Left colon (tissue), 2 donors: ENCODE data around the gene RILP. TPM values are rescaled to one million over a fixed set of nuclear protein-coding genes. Genes with fewer than 3 reads are reported as not detected.

Source experiments
- ATAC-seq: fragments of 200-7000 bp; cut with Tn5 transposase; one replicate; pipeline ENCODE4 v1.9.1; 2020; ENCODE audit warnings: mild to moderate bottlenecking, moderate library complexity
- DNase-seq, 2 donors: peaks; one replicate each; pipeline ENCODE4 v3.0.0-alpha.2; 2020
- intact Hi-C, 2 donors: fragments of 100-400 bp; cut with DNase I in 1 of 2; cut with micrococcal nuclease in 1 of 2; formaldehyde crosslinking; loops; one replicate each; pipeline versions ENCODE4 v1.11.2 to v1.14.0; 2022; cut with DNase I, micrococcal nuclease
- total RNA-seq, 2 donors: library from RNA; stranded (reverse); fragmentation: NEBNext Ultra II Directional; extraction: Animal tissue kit (Norgen Biotek cat#: 25700); gene quantifications; one replicate each; pipeline ENCODE4 v1.2.1, GENCODE V29; 2021
- donor health status: DM: no; HTN: no; CAD: no.
- donor health status: DM: yes; HTN: yes; CAD: no.

RILP gene
- total RNA-seq, 2 donors from 2014 or later: 48.3 to 51.2 TPM

DNA sequence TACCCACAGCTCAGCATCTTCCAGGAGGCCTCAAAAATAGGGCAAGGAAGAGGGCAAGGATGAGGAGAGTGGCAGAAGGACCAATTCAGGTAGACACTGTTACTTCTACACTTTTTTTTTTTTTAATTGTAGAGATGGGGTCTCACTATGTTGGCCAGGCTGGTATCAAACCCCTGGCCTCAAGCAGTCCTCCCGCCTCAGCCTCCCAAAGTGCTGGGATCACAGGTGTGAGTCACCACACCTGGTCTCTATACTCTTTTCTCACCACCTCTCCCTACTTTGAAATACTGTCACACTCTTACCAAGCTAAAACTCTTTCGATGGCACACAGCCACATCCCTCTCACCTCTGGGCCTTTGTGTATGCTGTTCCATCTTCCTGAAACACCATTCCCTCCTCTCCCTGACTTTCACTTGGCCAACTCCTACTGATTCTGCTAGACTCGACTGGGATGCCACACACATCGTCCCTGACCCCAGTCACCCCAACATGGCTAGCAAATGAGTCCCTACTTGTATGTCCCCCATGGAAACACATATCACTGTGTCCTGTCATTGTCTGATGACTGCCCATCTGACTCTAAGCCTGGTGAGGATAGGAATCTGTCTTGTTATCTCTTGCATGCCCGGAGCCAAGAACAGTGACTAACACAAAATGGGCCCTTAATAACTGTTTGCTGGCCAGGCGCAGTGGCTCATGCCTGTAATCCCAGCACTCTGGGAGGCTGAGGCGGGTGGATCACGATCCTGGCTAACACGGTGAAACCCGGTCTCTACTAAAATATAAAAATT, 13.8 kb downstream of the RILP start:
- no peak for ATAC-seq
- DNase-seq: no peak
- intact Hi-C loops: loop anchor here in 1 of 2 donors (10.0 kb wide), 1 partner anchor 61 kb away; no protein-coding TSS in a partner anchor

DNA sequence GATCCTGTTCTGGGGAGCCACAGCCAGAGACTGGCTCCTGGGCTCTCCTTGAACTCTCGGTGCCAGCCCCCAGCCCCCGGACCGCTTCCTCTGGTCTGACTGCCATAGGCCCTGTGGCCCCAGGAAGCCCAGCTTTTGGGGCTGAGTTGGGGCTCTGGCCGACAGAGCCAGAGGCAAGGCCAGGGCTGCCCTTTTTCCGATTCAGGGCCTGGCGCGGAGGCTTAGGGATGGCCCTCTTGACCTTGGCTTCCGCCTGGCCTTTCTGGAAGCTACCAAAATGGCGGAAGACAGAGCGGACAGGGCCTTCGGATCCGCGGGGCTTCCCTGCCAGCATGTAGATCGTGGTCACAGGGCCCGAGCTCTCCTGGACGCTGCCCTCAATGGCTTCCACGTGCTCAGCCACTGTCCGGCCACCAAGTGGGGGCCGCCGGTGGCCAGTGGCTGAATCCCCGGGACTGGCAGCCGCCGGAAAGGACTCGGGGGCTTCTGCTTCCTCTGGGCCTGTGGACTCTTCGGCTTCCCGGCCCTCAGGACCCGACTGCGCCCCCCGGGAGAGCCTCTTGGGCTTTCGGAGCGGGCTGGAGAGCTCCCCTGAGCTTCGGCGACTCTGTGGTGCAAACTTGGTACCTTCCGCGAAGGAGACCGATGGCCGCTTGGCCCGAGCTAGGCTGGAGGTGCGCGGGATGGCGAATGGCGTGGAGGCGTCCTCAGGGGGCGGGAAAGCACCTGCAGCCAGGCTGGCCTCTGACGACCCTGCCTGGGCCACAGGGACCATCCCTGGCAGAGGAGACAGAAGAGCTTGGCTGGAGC, 14.6 kb downstream of the RILP start:
- ATAC-seq: no peak
- intact Hi-C loops: loop anchor here in 1 of 2 donors (10.0 kb wide), 1 partner anchor 60 kb away; no protein-coding TSS in a partner anchor
- DNase-seq: no peak

DNA sequence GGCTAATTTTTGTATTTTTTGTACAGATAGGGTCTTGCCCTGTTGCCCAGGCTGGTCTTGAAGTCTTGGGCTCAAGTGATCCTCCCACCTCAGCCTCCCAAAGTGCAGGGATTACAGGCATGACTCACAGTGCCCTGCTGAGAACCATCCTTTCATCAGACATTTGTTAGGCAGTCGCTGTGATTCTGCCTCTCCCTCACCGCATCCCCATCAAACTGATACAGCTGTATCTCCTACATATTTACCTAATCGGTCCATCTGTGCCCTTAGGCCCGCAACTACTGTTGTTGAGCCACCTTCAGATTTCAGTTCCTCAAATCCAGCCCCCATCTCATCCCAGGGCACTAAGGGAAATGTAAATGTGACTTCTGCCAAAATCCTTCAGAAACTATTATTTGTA, 19.0 kb downstream of the RILP start:
- DNase-seq: no peak
- intact Hi-C loops: loop anchor here in 1 of 2 donors (10.0 kb wide), 1 partner anchor 56 kb away; no protein-coding TSS in a partner anchor
- ATAC-seq: no peak

DNA sequence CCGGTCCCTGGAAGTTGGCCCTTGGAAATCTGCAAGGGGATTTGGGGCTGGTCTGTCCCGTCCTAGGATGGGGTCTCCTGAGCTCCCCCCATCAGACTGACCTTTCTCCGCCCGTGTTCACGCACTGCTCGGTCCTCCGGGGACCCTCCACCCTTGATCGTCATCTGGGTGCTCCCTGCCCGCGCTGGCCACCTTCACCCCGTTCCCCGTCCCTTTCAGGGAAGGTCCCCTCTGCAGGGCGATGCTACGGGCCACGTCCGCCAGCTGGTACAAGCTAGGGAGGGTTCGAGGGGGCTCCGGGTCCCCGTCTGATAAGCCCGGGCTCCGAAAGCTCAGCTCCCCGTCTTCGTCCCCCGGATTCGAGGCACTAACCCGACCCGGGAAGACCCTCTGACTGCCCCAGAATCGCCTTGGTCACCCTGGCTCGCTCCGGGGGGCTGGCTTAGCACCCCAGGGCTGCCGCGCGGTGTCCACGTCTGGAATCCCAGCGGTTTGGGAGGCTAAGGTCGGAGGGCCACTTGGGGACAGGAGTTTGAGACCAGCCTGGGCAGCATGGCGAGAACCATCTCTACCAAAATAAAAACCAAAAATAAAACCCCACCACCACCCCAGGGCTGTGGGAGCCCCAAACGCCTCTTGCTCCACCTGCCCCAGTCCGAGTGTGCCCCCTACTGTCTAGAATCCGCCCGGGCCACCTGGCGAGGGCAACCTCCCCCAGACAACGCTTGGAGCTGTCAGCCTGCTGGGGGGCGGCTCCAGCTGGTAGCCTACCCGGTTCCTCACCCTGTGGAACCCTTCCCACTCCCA, 20.0 kb downstream of the RILP start:
- intact Hi-C loops: loop anchor here (5.0 to 10.0 kb wide), 2 partner anchors 52 to 55 kb away; no protein-coding TSS in a partner anchor
- peak; percentile 41 for ATAC-seq

DNA sequence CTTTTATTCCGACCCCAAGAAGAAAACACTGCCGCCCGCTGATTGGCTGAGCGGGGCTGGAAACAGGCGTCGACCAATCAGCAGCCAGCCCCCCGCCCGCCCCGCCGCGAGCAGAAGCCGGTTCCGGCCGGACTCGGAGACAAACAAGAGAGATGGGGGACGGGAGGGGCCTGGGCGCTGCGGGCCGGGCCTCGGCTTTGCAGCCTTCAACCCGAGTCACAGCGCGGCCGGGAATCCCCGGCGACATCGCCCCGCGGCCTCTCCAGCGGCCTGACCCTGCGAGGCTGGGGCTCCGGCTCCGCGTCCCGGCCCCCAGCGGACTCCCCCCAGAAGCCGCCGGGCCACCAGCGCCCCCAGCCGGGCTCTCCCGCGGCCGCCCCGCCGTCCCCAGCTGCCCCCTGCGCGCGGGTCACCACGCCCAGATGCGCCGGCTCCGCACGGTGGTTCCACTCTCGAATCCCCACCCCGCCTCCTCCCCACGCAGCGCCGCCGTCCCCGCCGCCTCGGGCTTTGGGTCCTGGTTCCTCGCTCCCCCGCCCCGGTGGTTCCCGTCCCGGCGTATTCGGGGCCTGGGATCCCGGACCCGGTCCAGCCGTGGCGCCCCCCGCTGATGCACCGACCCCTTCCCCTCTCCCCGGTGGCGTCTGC, 20.7 kb downstream of the RILP start:
- intact Hi-C loops: loop anchor here in 1 of 2 donors (5.0 kb wide), 1 partner anchor 52 kb away; no protein-coding TSS in a partner anchor
- ATAC-seq: peak; percentile 85

More for the DNA sequence above, 20.0 kb downstream of the RILP start:
- DNase-seq: peak; percentile 78 to 87

DNA sequence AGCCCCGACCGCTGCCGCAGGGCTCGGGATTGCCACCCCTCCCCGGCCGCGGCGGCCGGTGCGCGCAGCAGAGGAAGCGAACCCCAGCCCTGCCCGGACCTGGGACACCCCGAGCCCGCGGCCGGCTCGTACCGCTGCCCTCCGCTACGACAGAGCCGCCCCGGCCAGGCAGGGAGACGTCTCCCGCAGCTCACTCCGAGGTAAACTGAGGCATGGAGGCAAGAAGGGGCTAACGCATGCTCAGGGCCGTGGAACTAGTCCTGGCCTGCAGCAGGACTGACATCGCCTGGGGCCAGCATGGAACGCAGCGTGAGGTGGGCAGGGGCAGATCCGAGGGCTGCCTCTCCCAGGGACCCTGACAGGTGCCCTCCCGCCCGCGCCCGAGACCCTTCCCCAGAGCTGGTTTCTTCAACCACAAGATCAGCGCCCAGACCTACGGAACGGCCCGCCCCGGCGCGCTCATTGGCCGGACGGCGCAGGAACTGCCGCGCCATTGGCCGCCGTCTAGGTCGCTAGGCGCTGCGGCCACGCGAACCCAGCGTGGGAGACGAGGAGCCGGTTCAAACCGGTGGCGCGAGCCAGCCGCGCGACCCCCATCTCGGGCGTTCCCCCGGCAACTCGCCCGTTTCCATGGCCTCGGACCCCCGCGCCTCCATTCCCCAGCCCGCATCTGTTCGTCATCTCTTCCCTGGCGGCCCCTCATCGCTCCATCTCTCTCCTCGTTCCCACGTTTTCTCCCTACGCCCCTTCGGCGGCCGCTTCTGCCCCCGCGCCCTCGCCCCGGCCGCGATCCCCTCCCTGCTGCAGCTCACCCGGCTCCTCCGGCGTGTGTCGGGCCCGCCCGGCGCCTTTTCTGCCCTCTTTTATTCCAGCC, 21.4 kb downstream of the RILP start, which contains the start of gene SLC43A2:
SLC43A2 (minus strand) TSS at position 853 of the 874 bp plus-strand sequence. CDS start 960 bp downstream, outside the sequence.
- intact Hi-C loops: loop anchor here in 1 of 2 donors (5.0 kb wide), 1 partner anchor 51 kb away; no protein-coding TSS in a partner anchor
- DNase-seq (peak; percentile 77 to 87), ATAC-seq (peak; percentile 83)

More for the DNA sequence above, 20.7 kb downstream of the RILP start:
- peak; percentile 95 for DNase-seq

DNA sequence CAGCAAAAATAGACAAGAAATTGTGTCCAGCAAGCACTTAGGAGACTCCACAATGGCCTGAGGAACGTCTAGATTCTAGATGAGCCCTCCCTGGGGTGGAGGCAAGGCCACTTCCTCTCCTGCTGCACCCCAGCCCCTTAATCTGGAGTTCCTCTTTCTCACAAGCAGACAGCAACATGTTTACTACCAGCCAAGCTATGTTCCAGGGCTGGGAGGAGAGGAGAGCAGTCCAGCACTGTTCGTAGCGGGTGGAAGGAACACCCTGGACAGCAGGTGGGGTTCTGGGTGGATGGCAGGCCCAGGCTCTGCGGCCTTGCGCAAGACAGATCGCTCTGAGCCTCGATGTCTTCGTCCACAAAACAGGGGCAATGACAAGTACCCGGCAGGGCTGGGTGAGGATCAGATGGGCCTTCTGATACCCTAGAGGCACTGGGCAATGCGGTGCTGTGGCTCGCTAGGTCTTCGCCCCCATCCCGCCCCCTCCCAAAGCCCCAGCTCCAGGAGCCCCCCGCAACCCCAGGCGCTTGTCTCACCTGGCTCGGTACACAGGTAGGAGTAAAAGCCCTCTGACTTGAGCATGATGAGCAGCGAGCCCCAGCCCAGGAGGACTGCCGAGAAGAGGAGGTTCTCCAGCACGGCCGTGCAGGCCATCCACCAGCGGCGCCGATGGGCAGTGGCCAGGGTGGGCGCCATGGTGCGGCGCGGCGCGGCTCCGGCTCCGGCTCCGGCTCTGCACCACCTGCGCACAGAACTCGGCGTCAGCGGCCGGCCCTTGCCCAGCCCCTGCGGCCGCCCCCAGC, 22.3 kb downstream of the RILP start:
- ATAC-seq (no peak), DNase-seq (peak in 1 of 2 donors; percentile 28)
- intact Hi-C loops: loop anchor here in 1 of 2 donors (5.0 kb wide), 1 partner anchor 50 kb away; no protein-coding TSS in a partner anchor

DNA sequence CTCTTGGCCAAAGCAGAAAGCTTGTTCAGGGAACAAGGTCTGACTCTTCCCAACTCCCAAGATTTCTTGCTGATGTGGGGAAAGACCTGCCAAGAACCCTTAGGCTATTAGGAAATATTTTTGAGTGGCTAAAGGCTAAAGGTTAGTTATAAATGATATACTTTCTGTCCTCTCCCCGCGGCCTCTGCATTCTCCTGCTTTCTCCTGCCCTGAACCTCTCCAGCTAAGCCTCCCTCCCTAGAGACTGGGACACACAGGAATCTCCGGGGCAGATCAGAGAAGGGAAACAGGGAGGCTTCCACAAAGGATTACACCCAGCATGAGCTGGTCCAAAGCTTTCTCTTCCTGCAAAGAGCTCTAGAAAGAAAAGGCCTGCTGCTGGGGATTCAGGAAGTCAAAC, 23.3 kb downstream of the RILP start:
- intact Hi-C loops: loop anchor here in 1 of 2 donors (5.0 kb wide), 1 partner anchor 49 kb away; no protein-coding TSS in a partner anchor
- DNase-seq: no peak
- ATAC-seq: no peak

DNA sequence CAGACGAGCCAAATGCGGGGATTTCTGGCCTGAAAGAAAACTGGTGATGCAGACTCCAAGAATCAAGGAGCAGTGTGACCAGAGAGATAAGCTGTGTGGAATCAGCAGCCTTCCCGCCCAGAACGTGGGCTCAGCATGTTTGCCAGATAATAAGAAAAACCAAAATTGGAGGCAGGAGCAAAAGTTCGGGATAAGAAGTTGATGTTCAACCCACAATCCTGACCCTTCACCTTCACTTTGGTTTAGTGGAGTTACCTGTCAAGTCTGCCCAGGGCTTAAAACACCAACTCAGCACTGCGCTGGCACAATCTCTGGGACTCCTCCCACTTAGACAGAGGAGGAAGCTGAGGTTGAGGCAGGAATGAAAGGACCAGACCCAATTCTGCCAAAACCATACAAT, 24.1 kb downstream of the RILP start:
- ATAC-seq (no peak), DNase-seq (no peak)
- intact Hi-C loops: loop anchor here in 1 of 2 donors (5.0 kb wide), 1 partner anchor 48 kb away; no protein-coding TSS in a partner anchor

DNA sequence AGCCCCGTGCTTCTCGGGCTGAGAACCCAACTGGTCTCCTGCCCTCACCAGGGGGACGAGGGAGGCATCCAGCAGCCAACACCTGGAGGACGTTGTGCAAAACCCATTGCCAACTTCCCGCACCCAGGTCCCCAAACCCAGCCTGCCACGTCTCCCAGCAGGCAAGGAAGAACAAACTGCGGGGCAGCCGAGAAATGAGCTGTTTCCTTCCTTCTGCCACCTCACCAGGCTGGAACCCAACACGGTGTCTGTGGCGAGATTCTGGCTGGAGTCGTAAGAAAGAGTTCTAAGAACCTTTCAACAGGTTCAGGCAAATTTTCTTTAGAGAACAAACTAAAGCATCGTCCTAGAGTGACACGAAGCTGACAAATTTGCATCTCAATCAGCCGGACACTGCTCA, 24.6 kb downstream of the RILP start:
- DNase-seq: no peak
- intact Hi-C loops: loop anchor here in 1 of 2 donors (5.0 kb wide), 1 partner anchor 48 kb away; no protein-coding TSS in a partner anchor
- no peak for ATAC-seq

DNA sequence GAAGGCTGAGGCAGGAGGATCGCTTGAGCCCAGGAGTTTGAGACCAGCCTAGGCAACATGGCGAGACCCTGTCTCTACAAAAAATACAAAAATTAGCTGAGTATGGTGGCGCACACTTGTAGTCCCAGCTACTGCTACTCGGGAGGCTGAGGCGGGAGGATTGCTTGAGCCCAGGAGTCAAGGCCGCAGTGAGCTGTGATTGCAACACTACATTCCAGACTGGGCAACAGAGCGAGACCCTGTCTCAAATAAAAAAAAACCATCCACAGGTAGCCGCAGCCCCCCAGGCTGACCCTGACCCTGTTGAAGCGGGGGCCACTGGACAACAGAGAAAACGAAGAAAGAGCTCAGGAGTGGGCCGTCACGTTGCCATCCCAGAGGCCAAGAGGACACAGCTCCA, 25.0 kb downstream of the RILP start:
- no peak for DNase-seq
- intact Hi-C loops: loop anchor here in 1 of 2 donors (5.0 kb wide), 1 partner anchor 47 kb away; no protein-coding TSS in a partner anchor

DNA sequence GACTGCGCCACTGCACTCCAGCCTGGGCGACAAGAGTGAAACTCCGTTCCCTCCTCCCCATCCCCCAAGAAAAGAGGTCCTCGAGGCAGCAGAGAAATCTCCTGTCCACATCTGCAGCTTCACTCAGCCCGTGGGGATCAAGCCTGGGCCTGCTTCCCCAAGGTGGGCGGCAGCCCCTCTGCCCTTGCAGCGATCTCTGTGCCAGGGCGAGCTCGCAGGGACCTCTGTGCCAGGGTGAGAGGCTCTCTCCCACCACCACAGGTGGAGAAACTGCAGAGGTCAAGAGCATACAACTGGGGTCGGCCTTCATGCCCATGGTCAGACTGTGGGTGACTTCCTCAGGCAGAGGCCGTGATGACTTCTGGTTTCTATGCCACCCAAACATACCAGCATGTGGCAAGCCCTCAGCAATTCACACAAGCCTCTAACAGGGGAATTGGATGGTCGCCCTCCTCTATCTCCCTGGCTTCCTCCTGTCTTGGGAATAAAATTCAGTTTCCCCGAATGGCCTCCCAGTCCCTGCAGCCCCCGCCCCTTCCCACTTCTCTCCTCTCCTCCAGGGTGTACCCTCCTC, 26.5 kb downstream of the RILP start:
- DNase-seq: no peak
- intact Hi-C loops: no loop called here
- no peak for ATAC-seq

More for the DNA sequence above, 25.0 kb downstream of the RILP start:
- no peak for ATAC-seq

DNA sequence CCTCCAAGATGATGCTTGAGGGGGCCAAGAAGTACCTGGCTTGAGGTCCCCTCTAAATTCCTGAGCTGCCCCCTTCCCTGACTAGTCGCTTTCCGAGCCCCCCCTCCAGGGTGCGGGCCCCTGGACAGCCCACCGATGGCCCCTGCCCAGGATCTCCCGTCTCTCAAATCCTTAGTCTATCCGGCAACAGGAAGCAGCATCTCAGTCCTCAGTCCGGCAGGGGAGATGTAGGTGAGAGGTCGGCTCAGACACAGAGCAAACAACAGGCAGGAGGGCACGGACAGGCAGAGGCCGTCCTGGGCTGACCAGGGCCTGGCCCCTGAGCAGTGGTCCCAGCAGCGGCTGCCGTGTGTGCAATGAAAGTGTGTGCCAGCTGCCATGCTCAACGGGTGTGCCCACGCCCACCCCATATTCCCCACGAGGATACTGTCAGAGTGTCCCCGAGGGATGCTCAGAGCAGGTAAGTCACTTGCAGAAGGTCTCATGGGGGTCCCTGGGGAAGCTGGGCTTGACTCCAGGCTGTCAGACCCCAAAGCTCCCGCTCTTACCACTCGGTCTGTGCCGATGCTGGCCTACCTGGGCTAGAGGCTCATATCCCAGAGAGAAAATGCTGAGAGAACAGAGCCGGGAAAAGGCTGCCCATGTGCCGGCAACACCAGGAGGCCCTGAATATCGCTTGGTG, 28.3 kb downstream of the RILP start:
- DNase-seq (no peak), ATAC-seq (no peak)
- intact Hi-C loops: no loop called here

DNA sequence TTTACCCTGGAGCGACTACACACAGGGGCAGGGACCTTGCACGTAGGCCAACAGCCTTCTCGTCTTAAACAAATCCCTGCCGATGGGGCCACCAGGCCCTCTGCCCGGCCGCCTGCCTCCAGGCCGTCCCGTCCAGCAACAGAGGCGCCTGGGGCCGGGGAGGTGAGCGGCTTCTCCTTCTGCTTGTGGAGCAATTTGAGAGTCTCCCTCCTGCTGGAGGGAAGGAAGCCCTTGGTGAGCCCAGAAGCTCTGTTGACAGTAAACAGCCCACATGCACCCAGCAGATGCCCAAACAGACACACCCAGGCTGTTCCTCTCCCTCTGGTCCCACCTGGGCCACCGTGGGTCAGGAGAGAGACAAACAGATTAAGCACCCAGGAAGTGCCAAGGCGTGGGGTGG, 29.2 kb downstream of the RILP start:
- intact Hi-C loops: no loop called here
- ATAC-seq: no peak
- DNase-seq: no peak

DNA sequence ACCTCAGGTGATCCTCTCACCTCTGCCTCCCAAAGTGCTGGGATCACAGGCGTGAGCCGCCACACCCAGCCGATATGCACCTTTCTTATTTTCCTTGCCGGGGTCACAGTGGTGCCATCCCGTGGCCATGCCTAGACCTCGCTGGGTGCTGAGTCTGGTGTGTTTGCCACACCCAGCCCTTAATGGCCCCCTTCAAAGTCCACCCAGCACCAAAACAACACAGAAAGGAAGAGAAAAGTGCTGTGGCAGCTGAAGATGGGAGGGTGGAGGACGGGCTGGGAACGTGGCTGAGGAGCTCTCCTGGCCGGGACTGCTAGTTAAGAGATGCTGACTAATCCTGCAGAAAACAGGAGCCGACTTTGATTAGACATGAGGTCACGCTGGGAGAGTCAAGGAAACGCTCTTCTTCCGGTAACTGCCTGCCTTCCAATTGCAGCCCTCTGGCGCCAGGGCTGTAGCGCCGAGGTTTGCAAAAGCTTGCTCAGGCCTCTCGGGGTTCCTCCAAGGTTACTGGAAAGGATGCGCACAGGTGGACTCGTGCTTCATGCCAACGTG, 32.0 kb downstream of the RILP start:
- peak; percentile 80 to 86 for DNase-seq
- ATAC-seq: peak; percentile 91

More for the DNA sequence above, 32.0 kb downstream of the RILP start:
- intact Hi-C loops: no loop called here
